Hepatocyte (in vitro differentiated cells): ENCODE results near the gene TMEM134.

Source experiments
- CTCF ChIP-seq: fragments of 200-600 bp; sonication (generic); IDR thresholded peaks from 2 replicates; pipeline ENCODE4 v1.5.1; 2016; ENCODE audit warnings: antibody characterized with exemption, mild to moderate bottlenecking; ENCODE audit not compliant: poor library complexity
- EZH2 ChIP-seq: fragments of 200-600 bp; sonication (generic); IDR thresholded peaks from 2 replicates; pipeline ENCODE4 v1.6.1; 2016; ENCODE audit warnings: antibody characterized with exemption, mild to moderate bottlenecking, borderline replicate concordance
- EZH2phosphoT487 ChIP-seq: fragments of 200-600 bp; sonication (generic); IDR thresholded peaks from one replicate; pipeline ENCODE4 v1.6.1; 2018; ENCODE audit warnings: antibody characterized with exemption, mild to moderate bottlenecking, low read depth, moderate library complexity; ENCODE audit not compliant: unreplicated experiment, severe bottlenecking

GRCh38 chr11:67456068-67456705 lies 12.9 kb downstream of the TMEM134 start:
- TF ChIP-seq EZH2 (no peak), CTCF (no peak), EZH2phosphoT487 (no peak)
